Osteocyte (in vitro differentiated cells): Measurements from ENCODE around the gene PUM1. TPM values are rescaled to one million over a fixed set of nuclear protein-coding genes. Genes with fewer than 3 reads are reported as not detected.

Source experiments
- DNase-seq: peaks from one replicate; pipeline ENCODE4 v3.0.0; 2021; ENCODE audit warnings: mixed read lengths; ENCODE audit not compliant: unreplicated experiment; ENCODE audit errors: extremely low spot score
- H3K27ac Mint-ChIP-seq: one replicate; pipeline ENCODE4 v1.8.0; 2021; ENCODE audit warnings: mild to moderate bottlenecking, mixed read lengths; ENCODE audit not compliant: unreplicated experiment
- H3K27me3 Mint-ChIP-seq: one replicate; pipeline ENCODE4 v1.8.0; 2021; ENCODE audit warnings: mixed read lengths; ENCODE audit not compliant: unreplicated experiment
- H3K36me3 Mint-ChIP-seq: one replicate; pipeline ENCODE4 v1.8.0; 2021; ENCODE audit warnings: mixed read lengths; ENCODE audit not compliant: unreplicated experiment
- H3K4me1 Mint-ChIP-seq: one replicate; pipeline ENCODE4 v1.8.0; 2021; ENCODE audit warnings: mixed read lengths; ENCODE audit not compliant: unreplicated experiment
- H3K4me3 Mint-ChIP-seq: one replicate; pipeline ENCODE4 v1.8.0; 2021; ENCODE audit warnings: mild to moderate bottlenecking, moderate library complexity, mixed read lengths; ENCODE audit not compliant: unreplicated experiment
- H3K9me3 Mint-ChIP-seq: one replicate; pipeline ENCODE4 v1.8.0; 2021; ENCODE audit warnings: mixed read lengths; ENCODE audit not compliant: unreplicated experiment
- total RNA-seq: library from RNA; stranded (reverse); gene quantifications from 2 replicates; pipeline ENCODE4 v1.2.1, GENCODE V29; 2021
- TF ChIP-seq, protein P1 (sequence below): fragments of 200-600 bp; sonication (generic); IDR thresholded peaks from 2 replicates; pipeline ENCODE4 v1.5.0; 2021; ENCODE audit warnings: antibody characterized with exemption, mild to moderate bottlenecking, moderate library complexity

PUM1 gene
- total RNA-seq, 1 donor from 2014 or later: 145 TPM

DNA sequence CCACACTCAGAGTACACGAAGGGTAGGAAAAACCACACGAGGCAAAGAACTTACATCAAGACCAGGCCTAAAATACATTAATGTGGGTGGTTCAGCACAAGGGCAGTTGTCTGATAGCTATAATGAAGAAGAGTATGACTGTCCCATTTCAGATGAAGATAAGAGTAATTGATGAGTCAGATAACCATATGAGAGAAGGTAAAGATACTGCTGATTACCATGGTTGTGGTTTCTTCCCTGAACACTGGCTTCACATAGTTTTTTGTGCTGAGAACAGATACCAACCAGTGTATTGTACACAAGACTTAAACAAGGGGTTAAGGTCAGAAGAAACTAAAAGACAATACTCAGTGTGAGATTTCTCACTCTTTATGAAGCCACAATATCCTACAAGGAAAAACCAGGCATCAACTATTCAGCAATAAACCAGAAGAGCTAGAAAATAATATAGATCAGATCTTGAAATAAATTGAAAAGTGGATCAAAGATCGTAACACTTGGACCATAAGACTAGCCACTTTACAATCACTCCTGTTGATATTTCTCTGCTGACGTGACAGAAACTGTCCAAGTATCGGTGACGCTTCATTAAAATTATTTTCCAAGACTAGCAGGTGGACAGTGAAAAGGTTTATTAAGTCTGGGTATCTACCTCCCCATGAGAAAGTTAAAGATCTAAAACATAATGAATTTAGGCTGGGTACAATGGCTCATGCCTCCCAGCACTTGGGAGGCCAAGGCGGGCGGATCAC is 28.6 kb downstream of the PUM1 start:
- Mint-ChIP-seq H3K4me3 (no peak overlapping the region), H3K36me3 (peaks cover 12% of the 10 kb centered on the region), H3K9me3 (peaks cover 3% of the 10 kb centered on the region), H3K27ac (no peak overlapping the region), H3K4me1 (peaks cover 40% of the 10 kb centered on the region), H3K27me3 (no peaks in the 10 kb centered on the region)
- DNase-seq: no peak
- TF ChIP-seq, protein P1, sequence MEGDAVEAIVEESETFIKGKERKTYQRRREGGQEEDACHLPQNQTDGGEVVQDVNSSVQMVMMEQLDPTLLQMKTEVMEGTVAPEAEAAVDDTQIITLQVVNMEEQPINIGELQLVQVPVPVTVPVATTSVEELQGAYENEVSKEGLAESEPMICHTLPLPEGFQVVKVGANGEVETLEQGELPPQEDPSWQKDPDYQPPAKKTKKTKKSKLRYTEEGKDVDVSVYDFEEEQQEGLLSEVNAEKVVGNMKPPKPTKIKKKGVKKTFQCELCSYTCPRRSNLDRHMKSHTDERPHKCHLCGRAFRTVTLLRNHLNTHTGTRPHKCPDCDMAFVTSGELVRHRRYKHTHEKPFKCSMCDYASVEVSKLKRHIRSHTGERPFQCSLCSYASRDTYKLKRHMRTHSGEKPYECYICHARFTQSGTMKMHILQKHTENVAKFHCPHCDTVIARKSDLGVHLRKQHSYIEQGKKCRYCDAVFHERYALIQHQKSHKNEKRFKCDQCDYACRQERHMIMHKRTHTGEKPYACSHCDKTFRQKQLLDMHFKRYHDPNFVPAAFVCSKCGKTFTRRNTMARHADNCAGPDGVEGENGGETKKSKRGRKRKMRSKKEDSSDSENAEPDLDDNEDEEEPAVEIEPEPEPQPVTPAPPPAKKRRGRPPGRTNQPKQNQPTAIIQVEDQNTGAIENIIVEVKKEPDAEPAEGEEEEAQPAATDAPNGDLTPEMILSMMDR: no peak

DNA sequence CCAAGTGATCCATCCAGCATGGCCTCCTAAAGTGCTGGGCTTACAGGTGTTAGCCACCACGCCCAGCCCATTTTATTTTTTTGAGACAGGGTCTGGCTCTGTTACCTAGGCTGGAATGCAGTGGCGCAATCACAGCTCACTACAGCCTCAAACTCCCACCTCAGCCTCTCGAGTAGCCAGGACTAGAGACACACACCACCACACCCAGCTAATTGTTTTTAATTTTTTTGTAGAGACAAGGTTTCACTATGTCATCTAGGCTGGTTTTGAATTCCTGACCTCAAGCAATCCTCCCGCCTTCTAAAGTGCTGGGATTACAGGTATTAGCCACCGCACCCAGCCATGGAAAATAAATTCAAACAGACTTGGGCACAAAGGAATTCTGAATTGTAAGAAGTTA is 31.9 kb downstream of the PUM1 start:
- H3K27ac Mint-ChIP-seq: no peak overlapping the region
- H3K36me3 Mint-ChIP-seq: peaks cover 11% of the 10 kb centered on the region
- H3K9me3 Mint-ChIP-seq: peaks cover 3% of the 10 kb centered on the region
- no peaks in the 10 kb centered on the region for H3K27me3 Mint-ChIP-seq
- TF ChIP-seq, protein P1: no peak
- peaks cover 53% of the 10 kb centered on the region for H3K4me1 Mint-ChIP-seq
- DNase-seq: no peak
- H3K4me3 Mint-ChIP-seq: no peak overlapping the region

- peaks cover 50% of the 10 kb centered on the region for H3K4me1 Mint-ChIP-seq
- no peak for DNase-seq
- H3K4me3 Mint-ChIP-seq: no peak overlapping the region
- H3K36me3 Mint-ChIP-seq: peaks cover 20% of the 10 kb centered on the region
- TF ChIP-seq, protein P1: no peak
- no peak overlapping the region for H3K27ac Mint-ChIP-seq
- H3K27me3 Mint-ChIP-seq: no peaks in the 10 kb centered on the region
- peaks cover 3% of the 10 kb centered on the region for H3K9me3 Mint-ChIP-seq
These were observed 33.3 kb downstream of the PUM1 start for GRCh38 chr1:31032266-31032665.

- Mint-ChIP-seq H3K4me3 (no peak overlapping the region), H3K27ac (no peak overlapping the region), H3K9me3 (no peaks in the 10 kb centered on the region), H3K4me1 (peaks cover 45% of the 10 kb centered on the region), H3K27me3 (no peaks in the 10 kb centered on the region), H3K36me3 (peaks cover 16% of the 10 kb centered on the region)
- DNase-seq: no peak
- TF ChIP-seq, protein P1: no peak
These were observed 34.0 kb downstream of the PUM1 start for GRCh38 chr1:31031330-31032143.

DNA sequence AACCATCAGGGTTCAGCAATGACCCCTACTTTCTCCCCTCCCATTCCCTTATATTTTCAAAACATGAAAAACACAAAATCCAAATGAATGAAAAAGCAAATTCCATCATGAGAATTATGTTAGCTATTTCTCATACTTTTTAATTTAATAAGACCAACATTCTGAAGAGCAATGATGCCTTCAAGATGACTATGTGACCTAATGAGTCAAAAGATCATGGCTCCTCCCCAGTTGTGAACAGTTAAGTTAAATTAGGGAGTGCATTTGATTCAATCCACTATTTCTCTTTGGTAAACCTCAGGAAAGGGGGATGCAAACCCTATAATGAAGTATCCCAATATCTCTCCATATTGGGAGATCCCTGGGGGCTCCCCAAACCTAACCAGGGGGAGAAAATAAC is 36.5 kb downstream of the PUM1 start:
- no peak for DNase-seq
- no peaks in the 10 kb centered on the region for H3K27me3 Mint-ChIP-seq
- no peaks in the 10 kb centered on the region for H3K9me3 Mint-ChIP-seq
- H3K27ac Mint-ChIP-seq: no peak overlapping the region
- no peak overlapping the region for H3K4me3 Mint-ChIP-seq
- peaks cover 52% of the 10 kb centered on the region for H3K4me1 Mint-ChIP-seq
- peaks cover 18% of the 10 kb centered on the region for H3K36me3 Mint-ChIP-seq
- TF ChIP-seq, protein P1: no peak
